Spinal cord (tissue), 10 donors: ENCODE data around the gene NAV2. TPM values are rescaled to one million over a fixed set of nuclear protein-coding genes. Genes with fewer than 3 reads are reported as not detected.
"Not testable (repeated sequence)": the region's sequence is repeated elsewhere in the genome, so short reads cannot be mapped to it uniquely, and the experiment has no call there.

Experiments used
- DNase-seq, 6 donors: peaks; one replicate each; pipeline versions ENCODE4 v3.0.0 to v3.0.0-alpha.2; 2013 to 2015; ENCODE audit warnings: low spot score in 6 of 6, low read depth in 4 of 6
- H3K27ac ChIP-seq: one replicate; pipeline ENCODE4 v1.5.1; 2013; ENCODE audit warnings: low read depth, low read length, control low read depth
- H3K27me3 ChIP-seq: one replicate; pipeline ENCODE4 v1.6.1; 2013; ENCODE audit warnings: low read length; ENCODE audit not compliant: control insufficient read depth, insufficient read depth
- H3K36me3 ChIP-seq: one replicate; pipeline ENCODE4 v1.6.1; 2013; ENCODE audit warnings: low read length; ENCODE audit not compliant: control insufficient read depth, insufficient read depth
- H3K4me1 ChIP-seq: one replicate; pipeline ENCODE4 v1.6.1; 2013; ENCODE audit warnings: low read length; ENCODE audit not compliant: control insufficient read depth, insufficient read depth
- H3K4me3 ChIP-seq: one replicate; pipeline ENCODE4 v1.5.1; 2013; ENCODE audit warnings: low read depth, low read length, control low read depth
- H3K9me3 ChIP-seq: one replicate; pipeline ENCODE4 v1.6.1; 2013; ENCODE audit warnings: low read length; ENCODE audit not compliant: control insufficient read depth, insufficient read depth
- WGBS: methylation state at CpG from one replicate; pipeline ENCODE4 v1.1.5; 2013; ENCODE audit warnings: missing lambda C conversion rate; ENCODE audit not compliant: insufficient coverage; 5-methylcytosine and 5-hydroxymethylcytosine counted together
- polyA plus RNA-seq, 2 donors: library from polyadenylated mRNA; unstranded; fragments of 120-200 nt; gene quantifications; one replicate each; pipeline ENCODE4 v1.2.1, GENCODE V29; 2013; ENCODE audit not compliant: insufficient read length in 2 of 2
- total RNA-seq, 2 donors: library from RNA; depleted of rRNA in 1 of 2; stranded (reverse); fragments of 120-200 nt in 1 of 2; fragments of >200 nt in 1 of 2; gene quantifications; one replicate each; pipeline versions ENCODE4 v1.2.3 to v1.2.4, GENCODE V29; 2013 to 2014
- donor health status: healthy.

The NAV2 gene
- total and polyA plus RNA-seq, 4 donors: 23.4 to 50.1 (median 30.4) TPM

DNA sequence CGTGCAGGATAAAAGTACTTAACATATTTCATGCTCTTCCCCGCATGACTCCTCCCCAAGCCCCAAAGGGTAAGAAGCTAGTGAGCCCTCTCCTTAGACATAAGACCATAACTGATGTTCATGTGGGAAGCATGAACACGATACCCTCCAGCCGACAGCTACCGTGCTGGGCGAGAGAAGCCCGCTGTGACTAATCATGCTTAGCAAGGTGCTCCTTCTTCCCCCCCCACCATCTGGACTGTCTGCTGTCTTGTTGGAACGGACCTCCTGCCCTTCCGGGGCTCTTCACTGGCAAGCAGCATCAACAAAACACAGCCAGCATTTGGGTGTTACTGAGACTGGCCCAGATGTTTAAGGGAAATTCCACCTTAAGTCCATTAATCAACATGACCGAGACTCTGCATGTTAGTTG, 247.0 kb downstream of the NAV2 start:
- DNase-seq: no peak
- WGBS: 88% methylated on average over 6 of the region's 10 CpGs

DNA sequence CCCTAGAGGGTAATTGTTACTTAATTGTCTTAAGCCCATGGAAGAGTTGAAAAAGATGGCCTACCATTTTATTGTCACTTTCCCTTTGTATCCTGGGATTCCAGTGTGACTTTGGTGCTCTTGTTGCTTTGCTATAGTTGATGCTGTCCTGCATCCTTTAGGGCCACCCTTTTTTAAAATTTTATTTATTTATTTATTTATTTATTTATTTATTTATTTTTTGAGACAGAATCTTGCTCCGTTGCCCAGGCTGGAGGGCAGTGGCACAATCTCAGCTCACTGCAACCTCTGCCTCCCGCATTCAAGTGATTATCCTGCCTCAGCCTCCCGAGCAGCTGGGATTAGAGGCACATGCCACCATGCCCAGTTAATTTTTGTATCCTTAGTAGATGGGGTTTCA, 247.8 kb downstream of the NAV2 start:
- H3K4me1 ChIP-seq, H3K27ac ChIP-seq, H3K9me3 ChIP-seq, H3K27me3 ChIP-seq, H3K4me3 ChIP-seq, H3K36me3 ChIP-seq, DNase-seq: not testable (repeated sequence)
- 100% methylated on average over 2 of the region's 3 CpGs for WGBS

More for the DNA sequence above, 247.0 kb downstream of the NAV2 start:
- no peak overlapping the region for H3K27ac ChIP-seq
- no peak overlapping the region for H3K4me3 ChIP-seq
- no peaks in the 10 kb centered on the region for H3K9me3 ChIP-seq
- no peaks in the 10 kb centered on the region for H3K4me1 ChIP-seq
- no peaks in the 10 kb centered on the region for H3K36me3 ChIP-seq
- no peaks in the 10 kb centered on the region for H3K27me3 ChIP-seq

DNA sequence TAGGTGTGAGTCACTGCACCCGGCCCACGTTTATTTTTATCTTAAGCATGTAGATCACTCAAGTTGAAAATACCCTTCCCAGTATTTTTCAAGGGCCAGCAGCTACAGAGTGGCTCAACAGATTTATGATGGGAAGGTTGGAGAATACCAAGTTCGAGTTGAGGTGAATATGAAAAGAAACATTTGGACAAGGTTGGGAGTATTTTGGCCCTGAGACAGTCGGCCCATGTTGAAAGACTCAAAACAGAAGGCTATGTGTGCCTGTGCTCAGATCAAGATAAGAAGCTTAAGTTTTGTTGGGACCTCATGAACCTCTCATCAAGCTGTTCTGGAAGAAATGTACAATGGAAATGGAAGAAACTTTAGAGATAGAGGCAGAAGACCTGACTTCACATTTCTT, 248.6 kb downstream of the NAV2 start:
- Histone ChIP-seq H3K36me3 (no peaks in the 10 kb centered on the region), H3K4me3 (no peak overlapping the region), H3K9me3 (no peaks in the 10 kb centered on the region), H3K27me3 (no peaks in the 10 kb centered on the region), H3K4me1 (no peaks in the 10 kb centered on the region), H3K27ac (no peak overlapping the region)
- 95% methylated on average over 2 of the region's 4 CpGs for WGBS
- DNase-seq: no peak

DNA sequence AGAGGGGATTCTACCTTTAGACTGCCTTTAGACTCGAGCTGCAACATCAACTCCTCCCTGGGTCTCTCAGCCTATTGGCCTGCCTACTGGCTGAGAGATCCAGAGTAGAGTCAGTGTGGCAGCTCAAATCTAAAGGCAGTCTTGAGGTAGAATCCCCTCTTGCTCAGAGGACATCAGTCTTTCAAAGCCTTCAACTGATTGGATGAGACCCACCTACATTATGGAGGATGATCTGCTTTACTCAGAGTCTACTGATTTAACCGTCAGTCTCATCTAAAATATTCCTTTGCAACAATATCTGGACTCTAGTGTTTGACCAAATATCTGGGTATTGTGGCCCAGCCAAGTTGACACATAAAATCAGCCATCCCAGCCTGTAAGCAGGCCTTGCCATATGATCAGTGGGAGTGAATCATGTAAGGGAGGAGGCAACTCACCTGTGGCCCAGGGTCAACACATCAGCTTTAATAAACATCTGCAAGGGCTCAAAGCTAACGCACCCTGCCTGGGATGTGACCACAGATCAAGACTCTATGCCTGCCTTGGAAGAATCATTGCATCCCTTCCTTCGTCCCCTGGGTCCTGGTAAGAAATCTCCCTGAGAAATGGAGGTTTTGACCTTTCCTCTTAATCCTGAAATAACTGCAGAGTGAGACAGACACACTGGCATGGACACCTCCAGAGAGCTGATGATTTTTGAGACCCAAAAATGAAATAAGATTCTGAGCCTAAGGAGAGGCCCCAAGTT, 249.6 kb downstream of the NAV2 start:
- Histone ChIP-seq H3K4me3 (no peak overlapping the region), H3K9me3 (no peaks in the 10 kb centered on the region), H3K4me1 (no peaks in the 10 kb centered on the region), H3K36me3 (no peaks in the 10 kb centered on the region), H3K27me3 (no peaks in the 10 kb centered on the region), H3K27ac (no peak overlapping the region)
- 100% methylated on average over 2 of the region's 4 CpGs for WGBS
- DNase-seq: no peak

DNA sequence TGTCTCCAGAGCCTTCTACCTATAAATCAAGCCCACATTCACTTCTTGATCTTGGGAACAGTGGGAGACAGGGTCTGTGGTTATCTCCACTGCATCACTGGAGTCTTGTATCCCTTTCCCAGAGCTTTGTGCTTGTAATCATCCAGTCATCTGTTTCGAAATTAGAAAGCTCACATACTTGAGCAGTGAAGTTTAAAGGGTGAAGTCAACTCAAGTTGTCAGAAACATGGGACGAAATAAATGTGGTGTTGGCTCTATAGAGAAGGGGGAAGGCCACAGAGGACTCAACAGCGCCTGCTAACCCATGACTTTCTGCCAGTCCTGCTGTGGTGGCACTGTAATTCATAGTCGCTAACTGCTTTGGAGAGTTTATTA, 250.2 kb downstream of the NAV2 start:
- 64% methylated on average over 2 of the region's 4 CpGs for WGBS
- Histone ChIP-seq H3K36me3 (no peaks in the 10 kb centered on the region), H3K4me3 (no peak overlapping the region), H3K9me3 (no peaks in the 10 kb centered on the region), H3K4me1 (no peaks in the 10 kb centered on the region), H3K27me3 (no peaks in the 10 kb centered on the region), H3K27ac (no peak overlapping the region)
- DNase-seq: no peak

DNA sequence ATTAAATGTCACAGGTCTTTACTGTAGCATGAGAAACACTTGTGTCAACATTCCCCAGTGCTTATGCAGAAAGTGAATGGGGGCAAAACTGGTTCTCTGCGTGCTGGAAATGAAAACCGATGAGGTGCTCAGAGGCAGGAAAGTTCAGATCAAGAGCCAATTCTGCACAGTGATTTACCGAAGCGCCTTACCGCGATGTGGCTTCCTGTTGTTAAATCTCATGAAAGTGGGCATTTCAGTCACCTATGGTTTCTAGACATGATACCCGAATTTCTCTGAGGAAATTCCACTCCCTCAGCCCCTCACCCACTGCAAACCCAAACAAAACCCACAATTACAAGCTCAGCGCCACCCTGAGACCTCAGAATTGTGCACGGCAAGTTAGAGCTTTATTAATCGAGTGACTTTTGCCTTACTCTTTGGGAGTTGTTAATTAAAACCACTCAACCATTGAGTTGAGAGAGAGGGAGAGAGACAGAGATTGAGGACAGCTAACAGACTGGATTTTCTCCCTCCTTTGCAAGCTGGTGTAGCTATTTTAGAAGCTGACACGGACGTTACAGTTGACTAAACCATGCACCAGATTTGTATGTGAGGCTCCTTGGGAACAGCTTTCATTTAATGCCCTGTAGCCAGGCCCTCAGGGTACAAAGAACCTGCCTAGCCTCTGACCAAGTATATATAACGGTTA, 251.2 kb downstream of the NAV2 start:
- peak in 1 of 6 donors; percentile 54 for DNase-seq
- 75% methylated on average over 6 of the region's 13 CpGs for WGBS
- no peaks in the 10 kb centered on the region for H3K27me3 ChIP-seq
- no peak overlapping the region for H3K27ac ChIP-seq
- peaks cover 3% of the 10 kb centered on the region for H3K36me3 ChIP-seq
- H3K4me1 ChIP-seq: no peaks in the 10 kb centered on the region
- H3K9me3 ChIP-seq: no peaks in the 10 kb centered on the region
- no peak overlapping the region for H3K4me3 ChIP-seq

DNA sequence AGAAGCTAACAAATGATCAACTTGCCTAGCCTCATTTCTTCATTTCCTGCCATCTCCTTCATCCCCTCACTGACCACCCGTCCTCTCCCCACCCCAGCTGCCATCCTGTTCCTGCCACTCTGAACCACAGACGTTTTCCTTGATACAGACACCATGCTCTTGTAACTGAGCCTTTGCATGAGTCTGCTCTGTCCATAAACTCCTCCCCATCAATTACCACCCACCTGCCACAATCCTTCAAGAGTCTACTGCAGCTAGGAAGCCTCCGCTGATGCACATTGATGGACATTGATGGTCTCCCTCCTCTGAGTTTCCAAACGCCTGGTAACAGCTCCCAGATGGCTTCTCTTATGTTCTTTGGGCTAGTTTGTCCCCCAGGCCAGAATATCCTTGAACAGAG, 253.8 kb downstream of the NAV2 start:
- 71% methylated on average over 4 of the region's 4 CpGs for WGBS

DNA sequence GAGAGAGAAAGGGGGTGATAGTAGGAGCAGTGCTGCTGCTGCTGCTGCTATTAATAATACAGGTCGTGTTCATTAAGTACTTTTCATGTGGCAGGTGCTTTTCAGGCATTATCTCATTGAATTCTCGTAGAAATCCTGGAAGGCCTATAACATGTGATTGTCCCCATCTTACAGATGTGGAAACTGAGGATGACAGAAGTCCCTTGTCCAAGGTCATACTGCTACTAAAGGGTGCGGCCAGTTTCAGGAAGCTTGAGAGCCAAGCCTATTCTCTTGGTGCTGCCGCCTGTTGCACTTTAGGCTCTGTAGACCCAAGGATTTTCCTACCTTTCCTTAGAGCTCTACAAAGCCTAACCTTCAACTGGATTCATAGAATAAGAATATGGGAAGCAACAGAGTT, 254.3 kb downstream of the NAV2 start:
- H3K36me3 ChIP-seq: peaks cover 3% of the 10 kb centered on the region
- 100% methylated on average over 2 of the region's 4 CpGs for WGBS
- DNase-seq: no peak
- no peaks in the 10 kb centered on the region for H3K9me3 ChIP-seq
- no peak overlapping the region for H3K27ac ChIP-seq
- no peaks in the 10 kb centered on the region for H3K4me1 ChIP-seq
- no peak overlapping the region for H3K4me3 ChIP-seq
- H3K27me3 ChIP-seq: no peaks in the 10 kb centered on the region

More for the DNA sequence above, 253.8 kb downstream of the NAV2 start:
- DNase-seq: no peak
- H3K36me3 ChIP-seq: peaks cover 3% of the 10 kb centered on the region
- H3K4me3 ChIP-seq: no peak overlapping the region
- H3K4me1 ChIP-seq: no peaks in the 10 kb centered on the region
- H3K27me3 ChIP-seq: no peaks in the 10 kb centered on the region
- H3K27ac ChIP-seq: no peak overlapping the region
- H3K9me3 ChIP-seq: no peaks in the 10 kb centered on the region

DNA sequence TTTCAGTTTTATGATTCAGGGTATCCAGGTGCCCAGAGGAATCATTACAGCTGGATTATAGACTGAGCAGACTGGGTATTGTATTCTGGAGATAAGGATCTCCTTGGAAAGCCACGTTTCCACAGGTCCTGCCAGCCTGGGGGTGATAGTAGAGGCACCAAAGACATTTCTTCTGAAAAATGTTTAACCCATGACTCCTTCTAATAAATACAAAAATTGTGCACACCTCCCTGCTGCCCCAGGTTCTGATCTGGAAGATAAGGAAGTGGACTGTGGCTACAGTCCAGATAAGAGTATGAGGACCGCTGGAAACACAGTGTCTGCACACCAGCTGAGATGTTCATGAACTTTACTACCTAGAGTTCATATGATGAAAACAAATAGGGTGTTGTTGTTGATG, 255.2 kb downstream of the NAV2 start:
- no peak for DNase-seq
- no peaks in the 10 kb centered on the region for H3K9me3 ChIP-seq
- no peak overlapping the region for H3K27ac ChIP-seq
- 100% methylated on average over 1 of the region's 2 CpGs for WGBS
- H3K36me3 ChIP-seq: peaks cover 3% of the 10 kb centered on the region
- H3K27me3 ChIP-seq: no peaks in the 10 kb centered on the region
- H3K4me1 ChIP-seq: no peaks in the 10 kb centered on the region
- no peak overlapping the region for H3K4me3 ChIP-seq

DNA sequence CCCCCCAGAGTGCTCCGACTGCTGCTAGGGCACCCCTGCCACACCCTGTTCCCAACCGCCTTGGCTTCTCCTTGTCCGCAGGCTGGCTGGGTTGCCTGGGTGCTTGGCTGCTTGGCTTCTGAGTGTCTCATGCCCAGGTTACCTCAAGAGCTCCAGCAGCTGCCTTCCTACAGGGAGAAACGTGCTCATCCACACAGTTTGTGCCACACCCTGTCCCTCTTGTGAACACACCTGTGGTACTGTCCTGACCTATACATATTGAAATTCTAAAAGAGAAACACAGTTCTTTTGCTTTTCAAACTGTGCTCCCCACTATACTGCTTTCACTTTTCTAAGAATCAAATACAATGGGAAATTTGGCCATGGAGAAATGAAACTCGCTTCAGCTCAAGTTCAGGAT, 256.2 kb downstream of the NAV2 start:
- Histone ChIP-seq H3K27ac (no peak overlapping the region), H3K36me3 (peaks cover 3% of the 10 kb centered on the region), H3K9me3 (no peaks in the 10 kb centered on the region), H3K4me1 (no peaks in the 10 kb centered on the region), H3K27me3 (no peaks in the 10 kb centered on the region), H3K4me3 (no peak overlapping the region)
- DNase-seq: no peak
- WGBS: 93% methylated on average over 5 of the region's 5 CpGs
